ENCODE measurements around the gene CATSPERD.

CATSPERD gene

GRCh38 chr19:5821521-5822180 lies 101.2 kb downstream of the CATSPERD start:
- Histone ChIP-seq H3K27me3 (ENCODE audit: low read depth, low read length) (no peaks in the 10 kb centered on the region), H3K9me3 (ENCODE audit: control insufficient read depth in 1 of 2, low read length in 2 of 2) (no peaks in the 10 kb centered on the region), H3K4me3 (ENCODE audit: low read depth in 1 of 2, low read length in 2 of 2) (no peak overlapping the region), H3K27ac (ENCODE audit: low read length) (no peak overlapping the region), H3K4me1 (ENCODE audit: control insufficient read depth in 1 of 2, insufficient read depth in 2 of 2, low read length in 2 of 2) (peaks cover 0 to 18% of the 10 kb centered on the region in 2 donors), H3K36me3 (ENCODE audit: control insufficient read depth in 1 of 2, insufficient read depth in 2 of 2, low read length in 2 of 2) (no peaks in the 10 kb centered on the region)

GRCh38 chr19:5822181-5822844 lies 101.9 kb downstream of the CATSPERD start:
- Histone ChIP-seq H3K36me3 (ENCODE audit: control insufficient read depth in 1 of 2, insufficient read depth in 2 of 2, low read length in 2 of 2) (no peaks in the 10 kb centered on the region), H3K9me3 (ENCODE audit: control insufficient read depth in 1 of 2, low read length in 2 of 2) (no peaks in the 10 kb centered on the region), H3K27me3 (ENCODE audit: low read depth, low read length) (no peaks in the 10 kb centered on the region), H3K4me1 (ENCODE audit: control insufficient read depth in 1 of 2, insufficient read depth in 2 of 2, low read length in 2 of 2) (peaks cover 0 to 24% of the 10 kb centered on the region in 2 donors), H3K4me3 (ENCODE audit: low read depth in 1 of 2, low read length in 2 of 2) (no peak overlapping the region), H3K27ac (ENCODE audit: low read length) (no peak overlapping the region)

GRCh38 chr19:5823579-5824281 lies 103.3 kb downstream of the CATSPERD start:
- Histone ChIP-seq H3K27ac (ENCODE audit: low read length) (no peak overlapping the region), H3K27me3 (ENCODE audit: low read depth, low read length) (no peaks in the 10 kb centered on the region), H3K36me3 (ENCODE audit: control insufficient read depth in 1 of 2, insufficient read depth in 2 of 2, low read length in 2 of 2) (no peaks in the 10 kb centered on the region), H3K9me3 (ENCODE audit: control insufficient read depth in 1 of 2, low read length in 2 of 2) (no peaks in the 10 kb centered on the region), H3K4me3 (ENCODE audit: low read depth in 1 of 2, low read length in 2 of 2) (no peak overlapping the region), H3K4me1 (ENCODE audit: control insufficient read depth in 1 of 2, insufficient read depth in 2 of 2, low read length in 2 of 2) (peaks cover 0 to 25% of the 10 kb centered on the region in 2 donors)

GRCh38 chr19:5824751-5825150 lies 104.3 kb downstream of the CATSPERD start:
- no peaks in the 10 kb centered on the region for H3K9me3 ChIP-seq (ENCODE audit: control insufficient read depth in 1 of 2, low read length in 2 of 2)
- H3K4me1 ChIP-seq (ENCODE audit: control insufficient read depth in 1 of 2, insufficient read depth in 2 of 2, low read length in 2 of 2), result peaks cover 0 to 29% of the 10 kb centered on the region in 2 donors
- no peaks in the 10 kb centered on the region for H3K36me3 ChIP-seq (ENCODE audit: control insufficient read depth in 1 of 2, insufficient read depth in 2 of 2, low read length in 2 of 2)
- no peaks in the 10 kb centered on the region for H3K27me3 ChIP-seq (ENCODE audit: low read depth, low read length)
- H3K27ac ChIP-seq (ENCODE audit: low read length), result no peak overlapping the region
- H3K4me3 ChIP-seq (ENCODE audit: low read depth in 1 of 2, low read length in 2 of 2), result no peak overlapping the region

GRCh38 chr19:5825178-5825577 lies 104.7 kb downstream of the CATSPERD start:
- H3K27ac ChIP-seq (ENCODE audit: low read length), result no peak overlapping the region
- H3K4me1 ChIP-seq (ENCODE audit: control insufficient read depth in 1 of 2, insufficient read depth in 2 of 2, low read length in 2 of 2), result peaks cover 0 to 33% of the 10 kb centered on the region in 2 donors
- no peak overlapping the region for H3K4me3 ChIP-seq (ENCODE audit: low read depth in 1 of 2, low read length in 2 of 2)
- H3K27me3 ChIP-seq (ENCODE audit: low read depth, low read length), result no peaks in the 10 kb centered on the region
- H3K9me3 ChIP-seq (ENCODE audit: control insufficient read depth in 1 of 2, low read length in 2 of 2), result no peaks in the 10 kb centered on the region
- no peaks in the 10 kb centered on the region for H3K36me3 ChIP-seq (ENCODE audit: control insufficient read depth in 1 of 2, insufficient read depth in 2 of 2, low read length in 2 of 2)

GRCh38 chr19:5826531-5827341 lies 106.3 kb downstream of the CATSPERD start:
- Histone ChIP-seq H3K4me3 (ENCODE audit: low read depth in 1 of 2, low read length in 2 of 2) (peak overlapping the region in 1 of 2 donors; percentile 66), H3K36me3 (ENCODE audit: control insufficient read depth in 1 of 2, insufficient read depth in 2 of 2, low read length in 2 of 2) (no peaks in the 10 kb centered on the region), H3K27ac (ENCODE audit: low read length) (peak overlapping the region; percentile 31), H3K9me3 (ENCODE audit: control insufficient read depth in 1 of 2, low read length in 2 of 2) (no peaks in the 10 kb centered on the region), H3K27me3 (ENCODE audit: low read depth, low read length) (no peaks in the 10 kb centered on the region), H3K4me1 (ENCODE audit: control insufficient read depth in 1 of 2, insufficient read depth in 2 of 2, low read length in 2 of 2) (peaks cover 0 to 30% of the 10 kb centered on the region in 2 donors)

GRCh38 chr19:5827342-5827890 lies 107.0 kb downstream of the CATSPERD start:
- Histone ChIP-seq H3K9me3 (ENCODE audit: control insufficient read depth in 1 of 2, low read length in 2 of 2) (no peaks in the 10 kb centered on the region), H3K4me3 (ENCODE audit: low read depth in 1 of 2, low read length in 2 of 2) (peak overlapping the region in 1 of 2 donors; percentile 66), H3K27ac (ENCODE audit: low read length) (peak overlapping the region; percentile 31)

GRCh38 chr19:5827891-5828660 lies 107.6 kb downstream of the CATSPERD start:
- H3K36me3 ChIP-seq (ENCODE audit: control insufficient read depth in 1 of 2, insufficient read depth in 2 of 2, low read length in 2 of 2), result no peaks in the 10 kb centered on the region
- peak overlapping the region; percentile 61 to 66 for H3K4me3 ChIP-seq (ENCODE audit: low read depth in 1 of 2, low read length in 2 of 2)
- no peaks in the 10 kb centered on the region for H3K9me3 ChIP-seq (ENCODE audit: control insufficient read depth in 1 of 2, low read length in 2 of 2)
- H3K27ac ChIP-seq (ENCODE audit: low read length), result peak overlapping the region; percentile 90
- H3K4me1 ChIP-seq (ENCODE audit: control insufficient read depth in 1 of 2, insufficient read depth in 2 of 2, low read length in 2 of 2), result peaks cover 0 to 20% of the 10 kb centered on the region in 2 donors
- no peaks in the 10 kb centered on the region for H3K27me3 ChIP-seq (ENCODE audit: low read depth, low read length)

More at GRCh38 chr19:5827342-5827890, 107.0 kb downstream of the CATSPERD start:
- Histone ChIP-seq H3K4me1 (ENCODE audit: control insufficient read depth in 1 of 2, insufficient read depth in 2 of 2, low read length in 2 of 2) (peaks cover 0 to 23% of the 10 kb centered on the region in 2 donors), H3K27me3 (ENCODE audit: low read depth, low read length) (no peaks in the 10 kb centered on the region), H3K36me3 (ENCODE audit: control insufficient read depth in 1 of 2, insufficient read depth in 2 of 2, low read length in 2 of 2) (no peaks in the 10 kb centered on the region)
